Measurements from ENCODE around the gene PLEKHG5. TPM values are rescaled to one million over a fixed set of nuclear protein-coding genes. Genes with fewer than 3 reads are reported as not detected.

Gene PLEKHG5
- total RNA-seq, 1 donor from 2014 or later, result 34.9 TPM

- Mint-ChIP-seq H3K27ac (ENCODE audit: unreplicated experiment) (no peak overlapping the region), H3K36me3 (ENCODE audit: unreplicated experiment) (no peaks in the 10 kb centered on the region), H3K4me1 (ENCODE audit: unreplicated experiment) (peaks cover 33% of the 10 kb centered on the region), H3K9me3 (ENCODE audit: unreplicated experiment) (no peaks in the 10 kb centered on the region), H3K27me3 (ENCODE audit: unreplicated experiment) (no peaks in the 10 kb centered on the region), H3K4me3 (ENCODE audit: unreplicated experiment) (no peak overlapping the region)
- DNase-seq (ENCODE audit: extremely low spot score, unreplicated experiment), result no peak
- TF ChIP-seq, protein P1, sequence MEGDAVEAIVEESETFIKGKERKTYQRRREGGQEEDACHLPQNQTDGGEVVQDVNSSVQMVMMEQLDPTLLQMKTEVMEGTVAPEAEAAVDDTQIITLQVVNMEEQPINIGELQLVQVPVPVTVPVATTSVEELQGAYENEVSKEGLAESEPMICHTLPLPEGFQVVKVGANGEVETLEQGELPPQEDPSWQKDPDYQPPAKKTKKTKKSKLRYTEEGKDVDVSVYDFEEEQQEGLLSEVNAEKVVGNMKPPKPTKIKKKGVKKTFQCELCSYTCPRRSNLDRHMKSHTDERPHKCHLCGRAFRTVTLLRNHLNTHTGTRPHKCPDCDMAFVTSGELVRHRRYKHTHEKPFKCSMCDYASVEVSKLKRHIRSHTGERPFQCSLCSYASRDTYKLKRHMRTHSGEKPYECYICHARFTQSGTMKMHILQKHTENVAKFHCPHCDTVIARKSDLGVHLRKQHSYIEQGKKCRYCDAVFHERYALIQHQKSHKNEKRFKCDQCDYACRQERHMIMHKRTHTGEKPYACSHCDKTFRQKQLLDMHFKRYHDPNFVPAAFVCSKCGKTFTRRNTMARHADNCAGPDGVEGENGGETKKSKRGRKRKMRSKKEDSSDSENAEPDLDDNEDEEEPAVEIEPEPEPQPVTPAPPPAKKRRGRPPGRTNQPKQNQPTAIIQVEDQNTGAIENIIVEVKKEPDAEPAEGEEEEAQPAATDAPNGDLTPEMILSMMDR (IDR thresholded peaks at IDR 0.05), result no peak
Observed at GRCh38 chr1:6508154-6508815, 16.8 kb upstream of the PLEKHG5 start.

GRCh38 chr1:6507461-6507911, 16.0 kb upstream of the PLEKHG5 start:
- no peaks in the 10 kb centered on the region for H3K36me3 Mint-ChIP-seq (ENCODE audit: unreplicated experiment)
- no peaks in the 10 kb centered on the region for H3K27me3 Mint-ChIP-seq (ENCODE audit: unreplicated experiment)
- TF ChIP-seq, protein P1 (IDR thresholded peaks at IDR 0.05), result no peak
- H3K4me3 Mint-ChIP-seq (ENCODE audit: unreplicated experiment), result no peak overlapping the region
- no peak overlapping the region for H3K27ac Mint-ChIP-seq (ENCODE audit: unreplicated experiment)
- H3K9me3 Mint-ChIP-seq (ENCODE audit: unreplicated experiment), result no peaks in the 10 kb centered on the region
- H3K4me1 Mint-ChIP-seq (ENCODE audit: unreplicated experiment), result peaks cover 28% of the 10 kb centered on the region
- no peak for DNase-seq (ENCODE audit: extremely low spot score, unreplicated experiment)

- no peak overlapping the region for H3K4me3 Mint-ChIP-seq (ENCODE audit: unreplicated experiment)
- H3K36me3 Mint-ChIP-seq (ENCODE audit: unreplicated experiment), result no peaks in the 10 kb centered on the region
- no peak for DNase-seq (ENCODE audit: extremely low spot score, unreplicated experiment)
- H3K27ac Mint-ChIP-seq (ENCODE audit: unreplicated experiment), result no peak overlapping the region
- H3K9me3 Mint-ChIP-seq (ENCODE audit: unreplicated experiment), result no peaks in the 10 kb centered on the region
- no peaks in the 10 kb centered on the region for H3K27me3 Mint-ChIP-seq (ENCODE audit: unreplicated experiment)
- TF ChIP-seq, protein P1 (IDR thresholded peaks at IDR 0.05), result no peak
- H3K4me1 Mint-ChIP-seq (ENCODE audit: unreplicated experiment), result peaks cover 29% of the 10 kb centered on the region
Observed at GRCh38 chr1:6507037-6507428, 15.6 kb upstream of the PLEKHG5 start.

GRCh38 chr1:6506210-6507036, 15.0 kb upstream of the PLEKHG5 start:
- DNase-seq (ENCODE audit: extremely low spot score, unreplicated experiment), result no peak
- Mint-ChIP-seq H3K27me3 (ENCODE audit: unreplicated experiment) (no peaks in the 10 kb centered on the region), H3K36me3 (ENCODE audit: unreplicated experiment) (no peaks in the 10 kb centered on the region), H3K4me3 (ENCODE audit: unreplicated experiment) (no peak overlapping the region), H3K9me3 (ENCODE audit: unreplicated experiment) (no peaks in the 10 kb centered on the region), H3K4me1 (ENCODE audit: unreplicated experiment) (peaks cover 29% of the 10 kb centered on the region), H3K27ac (ENCODE audit: unreplicated experiment) (no peak overlapping the region)
- TF ChIP-seq, protein P1 (IDR thresholded peaks at IDR 0.05), result no peak
